ENCODE data around the gene TRPV6. TPM values are rescaled to one million over a fixed set of nuclear protein-coding genes. Genes with fewer than 3 reads are reported as not detected.

The TRPV6 gene
- total RNA-seq, 1 experiment from 2014 or later: 1.7 TPM

- no peak for TF ChIP-seq REST (IDR thresholded peaks at IDR 0.05; ENCODE audit: low read depth)
Measured at GRCh38 chr7:142896741-142897379, 11.3 kb upstream of the TRPV6 start (continued).

DNA sequence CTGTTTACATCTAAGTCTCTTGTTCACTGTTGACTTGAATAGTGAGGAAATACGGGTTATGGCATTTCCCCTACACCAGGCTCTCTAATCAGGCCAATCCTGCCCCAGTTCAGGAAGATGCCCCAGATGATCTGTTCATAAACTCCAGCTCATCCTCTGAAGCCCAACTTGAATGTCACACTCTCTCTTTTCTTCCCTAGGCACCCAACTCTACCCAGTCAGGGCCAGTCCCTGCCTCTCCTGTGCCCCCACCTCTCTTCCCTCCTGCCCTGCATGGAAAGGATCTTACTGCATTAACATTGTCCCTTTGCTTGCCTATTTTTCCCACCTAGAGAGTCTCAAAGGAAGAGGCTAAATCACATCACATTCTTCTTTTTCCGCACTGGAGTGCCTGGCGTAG is 10.6 kb upstream of the TRPV6 start:
- H3K79me2 ChIP-seq (ENCODE audit: insufficient read depth, low read length): no peaks in the 10 kb centered on the region
- H3K4me3 ChIP-seq (replicated peaks in 1 of 2; ENCODE audit: low read depth in 1 of 2, low read length in 2 of 2): no peak overlapping the region
- no peaks in the 10 kb centered on the region for H3K36me3 ChIP-seq (ENCODE audit: control insufficient read depth in 1 of 2, insufficient read depth in 2 of 2, low read length in 2 of 2)
- no peaks in the 10 kb centered on the region for H3K4me1 ChIP-seq (ENCODE audit: control insufficient read depth in 1 of 2, insufficient read depth in 2 of 2, low read length in 2 of 2)
- CTCF ChIA-PET: no interaction called here
- no peaks in the 10 kb centered on the region for H4K20me1 ChIP-seq (ENCODE audit: insufficient read depth)
- H3K9me3 ChIP-seq (ENCODE audit: control insufficient read depth in 1 of 2, insufficient read depth in 1 of 2, low read depth in 1 of 2, low read length in 2 of 2): no peaks in the 10 kb centered on the region
- ATAC-seq (no peak), DNase-seq (ENCODE audit: low read depth, low spot score) (no peak)
- TF ChIP-seq SP1 (IDR thresholded peaks at IDR 0.05; ENCODE audit: low read depth) (no peak), JUND (IDR thresholded peaks at IDR 0.05) (no peak), ZBTB33 (IDR thresholded peaks at IDR 0.05; ENCODE audit: extremely low read depth, insufficient replicate concordance, low read length) (no peak), SIN3A (IDR thresholded peaks at IDR 0.05; ENCODE audit: low read depth) (no peak), ZNF274 (IDR thresholded peaks at IDR 0.05; ENCODE audit: low read depth, low read length) (no peak), SRF (IDR thresholded peaks at IDR 0.05; ENCODE audit: low read depth) (no peak), REST (IDR thresholded peaks at IDR 0.05; ENCODE audit: low read depth) (no peak), EZH2 (IDR thresholded peaks at IDR 0.05) (no peak), CBX3 (IDR thresholded peaks at IDR 0.05; ENCODE audit: low read depth) (no peak), MAX (IDR thresholded peaks at IDR 0.05) (no peak), EZH2phosphoT487 (IDR thresholded peaks at IDR 0.05; ENCODE audit: borderline replicate concordance) (no peak), YY1 (IDR thresholded peaks at IDR 0.05; ENCODE audit: extremely low read depth, insufficient replicate concordance, low read depth, low read length) (no peak), ZFX (IDR thresholded peaks at IDR 0.05) (no peak)
- peaks cover 29% of the 10 kb centered on the region for H3K27me3 ChIP-seq (ENCODE audit: insufficient read depth, low read length)
- BruUV-seq (replicated peaks): no TSS peak
- no peak overlapping the region for H2AFZ ChIP-seq (ENCODE audit: low read depth, low read length, poor library complexity, severe bottlenecking)
- H3K9ac ChIP-seq (ENCODE audit: low read length): no peak overlapping the region
- RAD21 ChIA-PET (ENCODE audit: low non-redundant PET in 1 of 2, low total read pairs in 2 of 2, uncharacterized antibody in 2 of 2, unreplicated experiment in 2 of 2): no interaction called here
- POLR2A ChIA-PET: no interaction called here
- H3K4me2 ChIP-seq (ENCODE audit: low read length): no peak overlapping the region
- H3K9me2 ChIP-seq (ENCODE audit: insufficient read depth): no peaks in the 10 kb centered on the region
- H3K27ac ChIP-seq (ENCODE audit: low read depth, low read length): no peak overlapping the region
- intact Hi-C loops (cut with micrococcal nuclease): no loop called here
